ENCODE measurements around the gene PFN3.

Gene PFN3

DNA sequence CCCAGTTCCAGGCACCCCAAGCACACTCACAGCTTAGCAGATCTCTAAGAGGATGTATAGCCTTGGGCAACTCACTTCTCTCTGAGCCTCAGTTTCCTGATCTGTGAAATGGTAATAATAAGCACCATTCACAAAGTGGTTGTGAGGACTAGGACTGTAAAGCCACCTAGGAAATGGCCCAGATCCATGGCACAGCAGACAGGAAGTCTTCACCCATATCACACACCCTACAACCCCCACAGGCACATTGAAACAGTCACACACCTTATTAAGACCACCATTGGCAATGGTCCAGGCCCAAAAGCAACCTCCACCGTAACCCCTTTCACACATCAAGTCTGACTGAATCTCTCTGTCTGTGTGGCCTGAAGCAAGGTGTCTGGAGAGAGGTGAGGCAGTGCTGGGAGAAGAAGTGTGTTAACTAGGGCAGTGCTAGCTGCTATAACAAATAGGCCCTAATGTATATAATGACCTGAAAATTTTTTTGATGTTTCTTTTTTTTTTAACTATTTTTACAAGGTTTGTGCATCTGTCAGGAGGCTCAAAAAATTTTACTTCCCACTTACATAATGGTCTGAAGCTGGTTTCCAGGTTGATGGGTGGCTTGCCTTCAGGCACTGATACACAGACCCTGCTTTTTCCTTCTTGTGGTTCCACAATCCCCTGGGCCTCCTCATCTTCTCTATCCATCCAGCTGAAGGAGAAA lies 45.1 kb downstream of the PFN3 start:
- TF ChIP-seq, protein P1, sequence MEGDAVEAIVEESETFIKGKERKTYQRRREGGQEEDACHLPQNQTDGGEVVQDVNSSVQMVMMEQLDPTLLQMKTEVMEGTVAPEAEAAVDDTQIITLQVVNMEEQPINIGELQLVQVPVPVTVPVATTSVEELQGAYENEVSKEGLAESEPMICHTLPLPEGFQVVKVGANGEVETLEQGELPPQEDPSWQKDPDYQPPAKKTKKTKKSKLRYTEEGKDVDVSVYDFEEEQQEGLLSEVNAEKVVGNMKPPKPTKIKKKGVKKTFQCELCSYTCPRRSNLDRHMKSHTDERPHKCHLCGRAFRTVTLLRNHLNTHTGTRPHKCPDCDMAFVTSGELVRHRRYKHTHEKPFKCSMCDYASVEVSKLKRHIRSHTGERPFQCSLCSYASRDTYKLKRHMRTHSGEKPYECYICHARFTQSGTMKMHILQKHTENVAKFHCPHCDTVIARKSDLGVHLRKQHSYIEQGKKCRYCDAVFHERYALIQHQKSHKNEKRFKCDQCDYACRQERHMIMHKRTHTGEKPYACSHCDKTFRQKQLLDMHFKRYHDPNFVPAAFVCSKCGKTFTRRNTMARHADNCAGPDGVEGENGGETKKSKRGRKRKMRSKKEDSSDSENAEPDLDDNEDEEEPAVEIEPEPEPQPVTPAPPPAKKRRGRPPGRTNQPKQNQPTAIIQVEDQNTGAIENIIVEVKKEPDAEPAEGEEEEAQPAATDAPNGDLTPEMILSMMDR (IDR thresholded peaks at IDR 0.05; ENCODE audit: insufficient read depth, low read depth, low read length, missing control alignments): no peak
- DNase-seq (ENCODE audit: low read depth): no peak

DNA sequence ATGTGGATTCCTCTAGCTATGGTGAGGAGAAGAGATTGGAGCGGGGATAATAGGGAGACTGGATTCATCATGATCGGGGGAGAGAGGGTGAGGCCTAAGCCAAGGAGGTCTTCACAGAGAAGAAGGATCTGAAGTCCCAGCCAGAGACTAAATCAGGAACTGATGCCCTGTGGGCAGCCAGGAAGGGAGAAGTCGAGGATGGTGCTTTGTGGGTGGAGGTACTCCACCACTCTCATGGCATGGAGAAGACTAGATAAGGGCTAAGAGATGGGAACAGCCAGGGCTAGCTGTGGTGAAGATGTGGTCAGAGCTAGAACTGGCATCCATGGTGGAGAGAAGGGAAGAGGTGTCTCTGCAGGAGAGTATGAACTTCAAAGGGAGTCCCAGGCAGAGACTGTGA lies 45.8 kb downstream of the PFN3 start:
- DNase-seq (ENCODE audit: low read depth): no peak
- TF ChIP-seq, protein P1 (IDR thresholded peaks at IDR 0.05; ENCODE audit: insufficient read depth, low read depth, low read length, missing control alignments): no peak
- no peak overlapping the region for H3K4me3 ChIP-seq (ENCODE audit: low read depth, low read length)

More for the DNA sequence above, 45.1 kb downstream of the PFN3 start:
- no peak overlapping the region for H3K4me3 ChIP-seq (ENCODE audit: low read depth, low read length)

DNA sequence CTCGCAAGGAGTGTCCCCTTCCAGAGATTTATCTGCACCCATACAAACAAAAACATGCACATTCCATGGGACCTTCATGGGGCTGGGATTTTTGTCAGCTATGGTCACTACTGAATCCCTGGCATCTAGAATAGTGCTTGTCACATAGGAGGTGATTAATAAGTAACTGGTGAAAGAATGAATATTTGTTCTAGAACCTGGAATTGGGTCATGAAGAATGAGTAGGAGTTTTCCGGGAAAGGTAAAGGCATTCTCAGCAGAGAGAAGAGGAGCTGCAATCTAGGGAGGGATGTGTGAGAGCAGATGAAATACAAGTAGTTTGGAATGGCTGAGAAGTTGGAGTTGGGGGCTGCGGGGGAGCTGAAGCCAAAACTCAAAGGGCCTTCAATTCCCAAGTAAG lies 46.2 kb downstream of the PFN3 start:
- TF ChIP-seq, protein P1 (IDR thresholded peaks at IDR 0.05; ENCODE audit: insufficient read depth, low read depth, low read length, missing control alignments): no peak
- no peak for DNase-seq (ENCODE audit: low read depth)
- H3K4me3 ChIP-seq (ENCODE audit: low read depth, low read length): no peak overlapping the region

DNA sequence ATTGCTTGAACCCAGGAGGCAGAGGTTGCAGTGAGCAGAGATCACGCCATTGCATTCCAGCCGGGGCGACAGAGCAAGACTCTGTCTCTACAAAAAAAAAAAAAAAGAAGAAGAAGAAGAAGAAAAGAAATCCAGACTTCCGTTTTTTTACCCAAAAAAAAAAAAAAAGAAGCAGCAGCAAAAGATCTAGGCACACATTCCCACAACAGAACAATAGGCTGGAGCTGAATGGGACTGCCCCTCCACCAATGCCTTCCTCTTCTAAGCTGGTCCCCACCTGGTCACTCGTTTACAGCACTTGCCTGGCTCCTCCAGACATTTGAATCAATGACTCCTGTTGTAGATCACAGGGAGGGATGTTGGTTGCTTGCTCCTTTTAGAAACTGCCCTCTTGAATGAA lies 47.4 kb downstream of the PFN3 start:
- no peak for DNase-seq (ENCODE audit: low read depth)
- no peak overlapping the region for H3K4me3 ChIP-seq (ENCODE audit: low read depth, low read length)
- TF ChIP-seq, protein P1 (IDR thresholded peaks at IDR 0.05; ENCODE audit: insufficient read depth, low read depth, low read length, missing control alignments): no peak

DNA sequence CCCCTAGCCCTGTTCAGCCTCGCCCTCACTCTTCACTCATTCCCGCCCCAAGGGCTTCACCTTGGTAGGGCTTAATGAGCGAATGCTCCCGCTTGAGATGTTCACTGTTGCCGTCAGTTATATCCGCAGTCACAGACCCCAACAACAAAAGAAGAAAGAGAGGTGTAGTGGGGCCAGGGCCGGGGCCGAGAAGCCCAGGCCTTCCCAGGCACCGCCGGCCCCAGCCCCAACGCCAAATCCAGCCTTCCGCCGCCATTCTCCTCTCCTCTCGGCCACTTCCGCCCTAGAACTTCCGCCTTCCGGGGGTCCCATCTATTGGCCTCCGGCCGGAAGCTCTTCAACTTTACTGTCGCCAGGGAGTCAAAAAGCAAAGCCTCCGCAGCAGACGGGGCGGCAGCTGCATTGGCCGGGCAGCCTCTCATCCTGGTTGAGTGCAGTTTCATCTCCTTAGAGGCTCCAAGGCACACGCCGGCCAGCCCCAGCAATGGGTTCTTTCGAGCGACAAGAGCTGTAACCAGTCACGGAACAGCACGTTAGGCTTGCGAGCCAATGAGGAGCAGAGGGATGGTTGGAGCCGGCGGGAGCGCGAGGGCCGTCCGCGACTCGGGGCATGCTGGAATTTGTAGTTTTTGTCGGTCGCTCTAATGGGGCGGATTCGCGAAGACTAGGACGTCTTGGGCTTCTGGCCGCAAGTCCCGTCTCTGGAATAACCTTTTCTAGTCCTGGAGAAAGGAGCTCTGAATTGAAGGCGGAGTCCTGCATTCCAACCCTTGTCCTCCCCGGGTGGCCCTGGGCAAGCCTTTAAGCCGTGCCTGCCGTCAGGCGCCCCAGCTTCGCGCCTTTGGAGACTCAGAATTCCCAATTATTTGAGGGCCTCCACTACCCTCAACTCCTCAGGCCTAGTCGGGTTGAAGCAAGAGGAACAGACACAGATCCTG lies 48.8 kb downstream of the PFN3 start, which contains the start of gene LMAN2:
Gene LMAN2, minus strand, starts transcription at position 277 of the 938 bp plus-strand sequence. Its CDS starts 21 bp downstream, at position 256.
- TF ChIP-seq, protein P1 (IDR thresholded peaks at IDR 0.05; ENCODE audit: insufficient read depth, low read depth, low read length, missing control alignments): no peak
- DNase-seq (ENCODE audit: low read depth): peak; percentile 98
- H3K4me3 ChIP-seq (ENCODE audit: low read depth, low read length): peak within 1 kb of the TSS; percentile 72

DNA sequence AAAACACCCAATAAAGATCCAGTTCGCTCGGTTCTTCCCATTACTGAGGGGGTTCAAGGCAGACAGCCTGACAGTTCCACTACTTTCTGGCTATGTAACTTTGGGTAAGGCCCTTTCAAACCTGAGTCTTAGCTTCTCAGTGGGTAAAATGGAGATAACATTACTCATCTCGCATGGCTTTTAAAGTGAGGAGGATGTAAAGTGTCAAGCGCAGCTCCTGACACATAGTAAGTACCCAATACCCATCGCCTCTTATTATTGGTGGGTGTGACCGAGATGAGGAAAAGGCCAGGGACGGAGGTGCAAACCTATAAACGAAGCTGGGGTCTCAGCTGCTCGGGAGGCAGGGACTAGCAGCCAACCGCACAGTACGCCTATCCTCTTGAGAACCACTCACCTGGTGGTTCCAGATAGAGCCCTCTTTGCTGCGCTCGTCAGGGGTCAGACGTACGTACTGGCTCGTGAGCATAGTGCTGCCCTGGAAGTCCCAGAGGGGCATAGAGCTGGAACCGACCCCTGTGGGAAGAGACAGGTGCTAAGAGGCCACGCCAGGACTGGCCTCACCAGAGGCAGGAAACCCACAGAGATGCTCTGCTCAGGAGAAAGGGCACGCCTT lies 49.6 kb downstream of the PFN3 start:
- TF ChIP-seq, protein P1 (IDR thresholded peaks at IDR 0.05; ENCODE audit: insufficient read depth, low read depth, low read length, missing control alignments): no peak
- peak overlapping the region; percentile 72 for H3K4me3 ChIP-seq (ENCODE audit: low read depth, low read length)
- peak; percentile 36 for DNase-seq (ENCODE audit: low read depth)

Data from GM12865 (cell line).